CD4-positive, alpha-beta T cell treated with Interleukin-21 for 1 hour (primary cell): ENCODE data around the gene NOL4L.

Source experiments
- DNase-seq: peaks from one replicate; pipeline ENCODE4 v3.0.0-alpha.2; 2020

Gene NOL4L

DNA sequence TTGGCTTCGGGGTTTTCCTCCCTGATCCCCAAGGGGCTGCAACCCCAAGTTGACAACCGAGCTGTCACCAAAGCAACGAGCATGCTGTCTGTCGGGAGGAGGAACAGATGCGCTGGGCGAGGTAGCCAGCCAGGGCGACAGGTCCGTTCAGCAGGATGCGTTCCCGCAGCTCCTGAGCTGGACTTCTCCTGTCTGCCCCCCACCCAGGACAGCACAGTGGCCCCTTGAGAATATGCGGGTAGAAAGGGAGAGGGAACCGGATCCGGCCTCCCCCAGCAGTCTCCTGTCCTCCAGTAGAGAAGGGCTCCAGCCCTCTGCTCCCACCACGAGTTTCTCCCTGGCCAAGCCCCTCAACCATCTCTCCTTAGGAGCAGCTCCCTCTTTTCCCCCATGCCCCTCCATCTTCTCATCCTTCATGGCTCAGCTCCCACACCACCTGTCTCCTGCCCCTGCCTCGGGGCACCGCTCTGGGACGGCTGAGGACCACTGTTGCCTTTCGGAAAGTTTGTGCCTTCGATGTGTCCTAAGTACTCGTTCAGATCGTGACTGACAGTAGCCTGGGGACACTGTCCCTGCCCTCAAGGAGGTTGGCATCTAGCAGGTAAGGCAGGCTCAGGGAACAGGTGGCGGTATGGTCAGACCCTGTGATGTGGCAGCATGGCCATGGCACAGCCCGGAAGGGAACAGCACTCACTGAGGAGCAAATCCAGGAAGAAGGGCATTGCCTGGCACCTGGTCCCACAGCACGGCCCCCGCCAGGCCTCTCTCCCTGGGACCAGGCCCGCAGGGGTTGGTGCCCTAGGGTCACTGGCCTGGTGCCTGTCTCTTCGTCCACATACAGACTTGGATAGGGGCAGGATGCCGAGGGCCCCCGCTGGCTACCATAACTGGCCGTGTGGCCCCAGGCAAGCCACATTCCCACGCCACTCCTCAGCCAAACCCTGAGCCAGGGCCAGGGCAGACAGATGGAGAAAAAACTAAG, 130.7 kb downstream of the NOL4L start:
- no peak for DNase-seq

DNA sequence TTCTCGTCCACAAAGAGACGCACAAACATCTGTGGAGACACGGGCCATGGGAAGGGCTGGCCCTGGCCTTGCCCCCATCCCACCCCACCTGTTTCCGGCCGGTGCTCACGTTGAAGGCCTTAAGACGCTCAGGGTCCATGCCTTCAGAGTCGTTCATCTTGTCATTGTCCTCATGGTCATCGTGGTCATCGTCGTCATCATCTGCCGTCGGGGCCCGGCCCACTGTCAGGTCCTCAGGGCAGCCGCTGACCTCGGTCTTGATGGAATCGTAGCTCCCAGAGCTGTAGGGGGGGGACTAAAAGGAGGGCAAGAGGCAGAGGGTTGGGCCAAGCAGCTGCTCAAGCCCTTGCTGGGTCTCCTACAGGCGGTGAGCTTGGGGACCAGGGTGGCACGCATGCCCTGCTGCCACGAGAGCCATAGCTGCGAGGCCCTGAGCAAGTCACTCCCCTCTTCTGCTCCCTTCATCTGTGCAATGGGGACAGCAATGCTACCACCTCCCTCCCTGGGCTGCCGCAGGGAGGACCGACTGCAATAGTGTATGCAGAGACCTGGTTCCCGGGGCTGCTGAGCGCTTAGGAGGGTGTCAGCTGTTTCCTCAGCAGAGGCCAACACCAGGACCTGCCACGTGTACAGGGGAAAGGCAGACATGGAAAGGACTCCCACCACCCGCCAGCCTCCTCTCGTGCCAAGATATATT, 131.5 kb downstream of the NOL4L start:
- DNase-seq, result no peak

DNA sequence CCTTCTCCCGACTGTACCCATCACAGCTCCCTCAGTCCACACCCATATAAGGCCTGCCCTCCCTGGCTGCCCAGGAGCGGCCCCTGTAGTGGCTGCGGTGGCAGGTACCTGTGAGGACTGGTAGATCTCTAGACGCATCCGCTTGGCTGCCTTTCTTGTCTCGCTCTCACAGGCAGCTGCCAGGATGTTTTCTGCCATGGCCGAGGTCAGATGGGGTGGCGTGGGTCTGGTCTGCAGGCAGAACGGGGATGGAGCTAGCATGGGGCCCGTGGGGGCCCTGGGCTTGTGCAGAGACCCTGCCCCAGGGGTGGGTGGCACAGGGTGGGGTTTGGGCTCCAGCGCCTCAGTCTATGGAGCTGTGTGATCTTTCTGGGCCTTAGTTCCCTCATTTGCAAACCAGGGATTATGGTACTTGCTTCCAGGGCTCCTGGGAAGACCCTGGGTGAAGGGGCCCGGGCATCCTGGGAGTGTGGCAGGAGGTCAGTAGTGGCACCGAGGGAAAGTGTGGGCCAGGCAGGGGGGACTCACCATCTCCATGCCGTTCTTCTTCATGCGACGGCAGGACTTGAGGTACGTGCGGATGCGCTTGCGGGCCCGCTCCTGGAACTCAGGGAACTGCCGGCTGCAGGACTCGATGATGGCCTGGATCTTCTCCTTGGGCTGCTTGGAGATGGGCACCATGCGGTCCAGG, 132.2 kb downstream of the NOL4L start:
- DNase-seq, result no peak

DNA sequence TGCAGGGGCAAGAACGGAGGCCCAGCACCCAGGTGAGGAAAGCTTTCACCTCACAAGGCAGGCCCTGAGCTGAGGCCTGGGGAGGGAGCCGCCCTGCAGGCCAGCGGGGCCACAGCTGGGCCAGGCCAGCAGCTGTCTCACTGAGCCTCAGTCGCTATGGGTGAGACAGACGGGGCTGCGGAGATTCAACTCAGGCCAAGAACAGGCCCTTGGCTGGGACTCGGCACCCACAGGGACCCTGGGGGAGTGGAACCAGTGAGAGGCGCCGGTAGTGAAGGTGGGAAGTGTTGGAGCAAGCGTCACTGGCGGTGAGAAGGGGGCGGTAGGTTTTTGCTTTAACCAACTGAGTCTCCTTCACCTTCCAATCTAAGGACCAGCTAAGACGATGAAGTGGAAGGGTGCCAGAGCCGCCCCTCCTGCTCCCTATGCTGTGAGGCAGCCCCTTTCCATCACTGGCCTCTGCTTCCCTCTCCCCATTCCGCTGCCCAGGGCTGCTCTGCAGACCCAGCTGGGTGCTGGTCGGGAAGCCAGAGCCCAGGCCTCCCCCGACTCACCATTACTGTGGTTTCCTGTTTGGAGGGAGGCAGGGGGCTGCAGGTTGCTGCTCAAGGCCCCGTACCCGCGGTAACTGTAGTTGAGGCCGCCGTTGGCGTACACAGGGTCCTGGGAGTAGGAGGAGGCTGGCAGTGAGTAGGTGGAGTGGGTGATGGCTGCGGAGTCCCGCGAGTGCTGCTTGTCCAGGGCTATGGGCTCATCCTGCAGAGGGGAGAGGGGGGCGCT, 133.3 kb downstream of the NOL4L start:
- DNase-seq, result no peak

DNA sequence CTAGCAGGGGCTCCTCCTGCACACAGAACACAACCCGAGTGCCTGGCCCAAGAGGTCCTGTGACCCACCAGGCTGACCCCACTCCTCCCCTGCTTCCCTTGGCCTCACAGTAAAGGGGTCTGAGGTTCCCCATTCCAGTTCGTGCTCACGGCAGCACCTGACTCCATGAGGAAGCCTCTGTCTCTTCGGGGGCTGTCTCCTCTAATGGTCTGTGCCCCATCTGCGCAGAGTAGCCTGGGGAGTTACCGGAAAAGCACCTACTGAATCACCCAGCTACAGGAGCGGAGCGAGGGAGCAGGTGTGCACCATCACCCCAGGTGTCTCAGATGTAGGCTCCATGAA, 133.8 kb downstream of the NOL4L start:
- no peak for DNase-seq

DNA sequence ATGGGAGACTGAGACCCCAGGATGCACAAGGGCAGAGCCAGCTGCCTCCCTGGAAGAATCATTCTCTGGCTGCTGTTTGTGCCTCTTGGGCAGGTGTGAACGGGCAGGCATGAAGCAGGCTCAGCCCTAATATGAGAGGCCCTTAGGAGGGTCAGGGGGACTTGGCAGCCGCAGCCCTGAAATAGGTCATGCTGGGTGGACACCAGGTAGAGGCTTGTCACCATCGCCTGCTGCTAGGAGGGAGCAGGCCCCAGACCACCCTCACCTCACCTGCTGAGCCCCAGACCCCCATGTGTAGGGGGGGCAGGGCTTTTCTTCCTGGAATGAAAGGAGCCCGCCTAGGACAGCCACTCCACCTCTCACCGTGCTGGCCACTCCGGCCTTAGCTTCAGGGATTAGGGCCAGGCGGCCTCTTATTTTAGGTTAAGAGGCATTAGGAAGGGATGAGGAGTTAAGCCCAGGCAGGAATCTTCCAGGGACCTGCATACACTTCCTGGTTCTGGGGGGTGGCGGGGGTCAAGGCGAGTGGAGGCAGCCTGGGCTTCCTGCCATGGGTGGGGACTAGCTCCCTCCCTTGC, 134.6 kb downstream of the NOL4L start:
- DNase-seq, result no peak

DNA sequence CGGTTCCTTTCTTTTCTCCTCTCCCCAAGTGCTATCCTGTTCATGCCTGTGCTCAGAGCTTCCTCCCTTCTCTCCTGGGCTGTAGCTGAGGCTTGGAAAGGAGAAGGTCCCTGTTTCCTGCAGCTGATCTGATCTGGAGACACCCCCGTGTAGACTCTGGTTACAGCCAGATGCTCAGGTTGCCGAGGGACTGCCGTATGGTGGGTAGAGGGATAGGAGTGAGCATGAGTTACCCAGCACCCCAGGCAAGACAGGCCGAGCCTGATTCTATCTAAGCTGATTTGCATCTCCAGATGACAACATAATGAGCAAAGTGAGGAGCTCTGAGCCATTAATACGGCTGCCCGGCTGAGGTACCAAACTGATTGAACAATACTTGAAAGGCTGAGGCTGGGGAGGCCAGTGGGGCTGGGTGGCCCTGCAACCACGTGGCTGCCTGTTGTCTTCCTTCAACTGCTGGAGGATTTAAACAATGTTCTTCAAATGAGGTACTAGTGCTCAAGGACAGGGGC, 135.2 kb downstream of the NOL4L start:
- no peak for DNase-seq

DNA sequence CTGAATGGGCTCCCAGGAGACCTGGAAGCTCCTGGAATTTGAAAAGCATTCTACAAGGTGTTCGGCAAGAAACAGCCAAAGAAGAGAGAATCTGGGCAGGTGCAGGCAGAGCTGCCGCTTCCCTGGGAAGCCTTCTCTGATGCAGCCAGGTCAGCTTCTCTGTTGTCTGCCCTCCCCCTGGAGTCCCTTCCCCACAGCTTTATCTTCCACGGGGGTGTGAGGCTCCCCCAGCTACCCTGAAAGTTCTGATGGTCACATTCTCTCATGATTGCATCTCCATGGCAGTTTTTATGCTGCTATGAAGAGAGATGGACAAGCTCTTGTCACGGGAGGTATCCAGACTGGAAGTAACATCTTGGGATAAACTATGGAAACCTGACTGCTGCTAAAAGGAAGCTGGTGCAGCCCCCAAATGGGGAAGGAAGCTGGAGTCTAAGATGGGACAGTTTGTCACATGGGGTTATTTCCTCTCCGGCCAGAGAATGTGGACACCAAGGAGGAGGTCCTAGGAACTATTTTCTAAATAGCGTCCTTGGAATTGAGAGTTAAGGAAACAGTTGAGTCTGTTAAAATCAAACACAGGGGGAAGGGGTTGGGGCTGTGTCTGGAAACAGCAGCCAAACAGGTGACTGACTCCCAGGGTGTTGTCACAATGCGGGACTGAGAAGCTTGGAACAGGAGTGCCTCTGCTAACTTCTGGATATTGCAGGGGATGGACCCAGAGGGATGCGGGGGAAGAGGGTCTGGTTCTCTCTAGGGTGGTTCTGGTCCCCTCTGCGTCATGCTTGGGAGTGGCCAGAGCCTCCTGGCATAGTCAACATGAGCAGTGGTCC, 135.9 kb downstream of the NOL4L start:
- no peak for DNase-seq

DNA sequence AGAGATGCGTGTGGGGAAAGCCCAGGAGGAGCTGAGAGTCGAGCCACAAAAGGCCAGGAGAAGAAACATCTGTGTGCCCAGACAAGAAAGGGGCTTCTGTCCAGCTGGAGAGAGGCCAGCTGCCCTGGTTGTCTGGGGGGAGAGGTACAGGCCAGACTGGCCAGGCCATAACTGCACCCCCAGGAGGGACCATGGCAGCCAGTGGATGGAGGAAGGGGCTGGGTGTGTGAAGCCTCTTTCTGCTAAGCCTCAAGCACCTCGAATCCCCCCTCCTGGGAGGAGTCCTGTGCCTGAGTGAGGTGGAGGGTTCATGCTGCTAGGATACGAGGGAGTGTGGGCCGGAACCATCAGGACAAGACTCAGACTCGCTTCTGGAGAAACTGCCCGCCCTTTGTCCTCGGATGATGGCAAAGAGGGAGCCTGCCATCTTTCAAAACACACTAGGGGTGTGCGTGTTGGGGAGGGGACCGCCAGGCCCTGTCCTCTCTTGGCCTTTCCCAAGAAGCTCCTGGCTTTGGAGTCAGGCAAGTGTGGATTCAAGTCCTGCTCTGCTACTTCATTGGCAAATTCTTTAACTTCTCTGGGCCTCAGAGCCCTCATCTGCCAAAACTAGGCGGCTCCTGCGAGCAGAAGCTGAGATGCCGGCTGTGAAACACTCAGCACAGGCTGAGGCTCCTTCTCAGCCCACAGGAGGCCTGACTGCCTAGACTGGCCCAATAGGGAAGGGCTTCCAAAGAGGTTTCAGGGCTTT, 136.7 kb downstream of the NOL4L start:
- no peak for DNase-seq

DNA sequence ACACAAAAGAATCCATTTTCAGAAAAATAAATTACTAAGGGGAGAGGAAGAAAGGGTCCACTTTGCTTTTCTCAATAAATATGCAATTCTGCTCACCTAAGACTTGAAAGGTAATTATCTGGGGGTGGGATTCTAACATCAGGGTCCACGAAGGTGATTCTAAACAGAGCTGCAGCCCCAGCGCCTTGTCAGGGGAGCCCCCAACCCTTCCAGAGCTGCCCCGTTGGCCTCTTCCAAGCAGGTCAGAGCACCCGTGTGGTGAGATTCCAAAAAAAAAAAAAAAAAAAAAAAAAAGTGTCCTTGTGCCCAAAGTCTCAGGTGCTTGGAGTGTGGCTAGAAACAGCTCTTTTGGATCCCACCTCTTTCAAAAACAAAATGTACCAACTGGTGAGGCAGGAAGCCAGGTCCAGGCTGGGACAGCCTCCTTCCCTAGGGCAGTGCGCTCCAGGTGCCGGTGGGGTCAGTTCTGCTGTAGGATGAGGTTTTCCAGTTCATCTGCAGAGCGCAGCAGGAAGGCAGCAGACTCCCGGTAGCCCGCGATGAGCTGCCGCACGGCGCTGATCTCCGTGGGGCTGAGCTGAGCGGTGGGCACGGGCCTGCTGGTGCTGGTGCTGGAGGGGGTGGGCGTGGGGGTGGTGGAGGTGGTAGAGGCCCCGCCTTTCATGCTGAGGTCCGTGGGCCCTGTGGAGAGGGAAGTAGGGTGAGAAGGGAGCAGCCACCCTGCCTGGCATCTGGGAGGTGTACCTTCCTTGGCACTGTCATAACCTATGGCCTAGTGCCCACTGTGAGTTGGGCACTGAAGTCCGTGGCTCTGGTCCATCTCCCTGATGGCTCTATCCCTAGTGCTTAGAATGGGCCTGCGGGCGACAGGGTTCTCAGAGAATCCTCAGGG, 137.8 kb downstream of the NOL4L start:
- no peak for DNase-seq

DNA sequence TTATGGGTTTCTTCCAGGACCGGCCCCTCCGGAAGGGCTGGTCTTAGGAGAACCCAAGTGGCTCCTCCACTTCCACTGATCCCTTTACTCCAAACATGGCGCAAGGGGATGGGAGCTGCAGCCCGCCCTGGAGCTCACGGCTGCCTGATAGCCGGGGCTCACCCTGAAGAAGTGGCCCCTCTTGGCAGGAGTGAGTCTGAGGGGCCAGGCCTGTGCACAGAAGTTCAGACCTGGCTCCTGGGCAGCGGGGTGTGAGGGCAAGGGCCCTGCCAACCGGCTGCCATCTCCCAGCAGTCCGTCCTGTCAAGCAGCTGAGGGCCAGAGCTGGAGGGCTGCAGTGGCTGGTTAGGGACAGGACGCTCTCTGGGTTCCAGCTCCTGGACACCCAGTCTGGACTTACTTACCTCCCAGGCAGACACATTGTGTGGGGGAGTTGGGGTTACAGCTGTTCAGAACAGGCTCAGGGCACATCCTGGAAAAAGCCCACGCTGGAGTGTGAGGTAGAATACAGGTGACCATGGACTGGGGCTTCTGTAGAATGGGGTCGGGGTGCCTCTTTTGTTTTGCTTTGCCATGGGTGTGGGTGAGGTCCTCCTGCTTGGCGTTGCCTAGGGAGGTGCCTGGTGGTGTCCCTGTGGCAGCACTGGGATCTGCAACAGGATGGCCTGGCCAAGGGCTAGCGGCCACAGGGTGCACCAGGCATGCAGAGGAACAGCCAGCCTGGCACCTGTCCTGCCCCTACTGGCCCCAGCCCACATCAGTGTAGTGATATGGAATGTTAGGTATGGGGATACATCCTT, 138.6 kb downstream of the NOL4L start:
- no peak for DNase-seq

DNA sequence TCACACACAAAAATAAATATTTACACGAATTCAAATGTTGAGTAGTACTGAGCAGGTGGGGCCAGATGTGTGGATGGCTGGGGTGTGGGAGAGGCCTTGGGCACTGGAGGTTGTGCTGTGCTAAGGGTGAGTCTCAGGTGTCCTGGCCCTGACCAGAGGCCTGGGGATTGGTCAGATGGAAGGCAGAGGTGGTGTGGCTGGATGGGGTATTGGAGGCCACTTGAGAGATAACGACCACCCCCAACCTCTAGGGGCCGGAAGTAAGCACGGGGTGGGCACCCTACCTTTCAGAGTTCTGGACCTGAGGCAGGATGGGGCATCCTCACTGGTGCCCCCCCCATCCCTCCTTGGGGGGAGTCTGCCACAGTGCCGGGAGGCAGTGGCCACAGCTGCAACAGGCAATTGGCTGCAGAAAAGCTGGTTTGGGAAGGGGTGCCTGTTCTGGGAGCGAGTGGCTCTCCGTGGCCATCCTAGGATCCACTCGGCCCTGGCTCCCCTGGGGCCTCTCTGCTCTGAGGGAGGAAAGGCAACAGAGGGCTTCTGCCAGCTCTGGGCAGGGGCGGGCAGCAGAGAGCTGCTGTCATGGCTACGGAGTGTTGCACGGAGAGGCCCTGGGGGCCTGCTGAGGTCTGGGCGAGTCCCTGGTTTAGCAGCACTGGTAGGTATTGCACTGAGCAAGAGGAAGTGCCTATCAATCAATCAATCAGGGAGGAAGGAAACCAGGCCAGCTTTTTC, 139.4 kb downstream of the NOL4L start:
- no peak for DNase-seq

DNA sequence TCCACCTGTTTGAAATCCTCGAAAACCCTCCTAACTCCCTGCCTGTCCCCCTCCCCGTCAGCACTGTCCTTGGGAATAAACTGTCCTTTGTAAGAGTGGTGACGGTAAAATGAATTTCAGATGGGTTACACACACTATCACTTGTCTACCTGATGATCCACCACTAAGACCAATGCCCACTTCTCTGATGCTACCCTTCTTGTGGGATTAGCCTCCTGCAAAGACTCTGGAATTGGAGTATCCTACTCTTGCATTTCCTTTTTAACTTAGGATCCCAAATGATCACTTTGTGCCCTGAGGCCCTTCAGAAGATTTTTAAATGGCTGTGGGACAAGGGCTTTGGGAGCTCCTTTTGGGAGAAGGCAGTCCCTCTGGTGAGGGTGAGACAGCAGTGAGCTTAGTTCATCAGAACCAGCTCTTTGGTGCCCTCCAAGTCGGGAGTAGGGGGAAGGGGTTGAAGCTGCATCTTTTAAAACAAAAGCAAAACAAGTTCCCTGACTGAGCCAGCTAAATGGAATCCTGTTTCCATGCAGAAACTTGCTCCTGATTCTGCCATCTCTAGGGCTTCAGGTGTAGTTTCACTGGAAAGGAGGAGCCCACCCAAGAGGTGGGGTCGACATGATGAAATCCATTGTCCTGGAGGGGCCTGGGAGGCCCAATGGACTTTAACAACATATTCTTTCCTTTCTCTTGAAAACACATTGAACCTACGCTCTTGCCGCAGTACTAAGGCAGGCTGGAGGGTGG, 140.5 kb downstream of the NOL4L start:
- no peak for DNase-seq

DNA sequence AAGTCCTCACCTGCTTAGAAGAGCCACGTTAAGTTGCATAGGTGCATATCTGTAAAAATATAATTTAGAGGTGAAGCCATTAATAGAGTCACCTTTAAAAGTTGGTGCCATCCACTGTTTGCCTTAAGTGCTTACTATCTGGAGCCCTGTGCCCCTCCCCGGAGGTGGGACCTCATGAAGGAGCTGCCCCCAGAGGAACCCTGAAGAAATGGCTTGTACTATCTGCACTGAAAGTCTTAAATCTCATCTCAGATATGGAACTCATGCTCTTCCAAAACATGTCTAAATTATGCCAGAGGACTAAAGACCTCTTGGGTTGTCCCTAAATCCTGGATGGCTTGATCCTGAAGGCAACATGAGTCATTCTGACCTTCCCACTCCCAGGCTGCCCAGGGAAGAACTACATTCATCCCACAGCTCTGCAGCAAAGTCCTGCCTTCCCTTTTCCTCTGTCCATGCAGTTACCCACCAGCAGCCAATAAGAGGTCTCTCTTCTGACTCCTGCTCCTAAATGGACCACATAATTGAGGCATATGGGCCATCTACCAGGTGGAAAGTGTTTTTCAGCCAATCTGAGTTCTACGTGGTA, 141.7 kb downstream of the NOL4L start:
- no peak for DNase-seq

DNA sequence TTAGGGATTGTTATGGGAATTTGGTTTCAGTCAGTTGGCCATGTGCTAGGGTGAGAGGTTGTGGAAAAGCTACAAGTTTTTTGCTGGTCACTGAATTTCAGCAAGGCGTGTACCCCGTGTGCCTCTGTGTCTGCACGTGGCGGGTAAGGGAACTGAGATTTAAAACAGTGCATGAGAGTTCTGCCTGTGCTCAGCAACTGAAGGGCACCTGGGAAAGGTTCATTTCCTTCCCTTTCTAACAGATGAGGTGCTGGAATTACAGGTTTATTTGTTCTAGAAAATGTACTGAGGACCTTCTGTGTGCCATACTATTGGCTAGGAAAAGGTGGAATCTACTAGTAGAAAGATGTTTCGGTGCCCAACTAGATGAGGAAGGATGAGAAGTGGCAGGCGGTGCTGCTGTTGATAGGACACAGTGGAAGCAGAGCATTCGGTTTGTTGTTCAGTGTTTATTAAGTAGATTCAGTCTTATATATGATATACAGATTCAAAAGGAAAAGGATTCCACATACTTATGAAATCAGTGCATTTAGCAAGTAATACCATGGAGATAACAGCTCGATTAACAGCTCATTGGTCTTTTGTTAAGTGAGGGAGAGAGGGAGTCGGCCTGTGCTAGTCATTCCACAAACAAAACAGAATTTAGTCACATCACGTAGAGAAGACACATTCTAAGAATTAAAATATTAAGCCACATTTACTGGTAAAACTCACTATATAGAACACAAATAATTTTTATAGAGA, 142.3 kb downstream of the NOL4L start:
- no peak for DNase-seq

DNA sequence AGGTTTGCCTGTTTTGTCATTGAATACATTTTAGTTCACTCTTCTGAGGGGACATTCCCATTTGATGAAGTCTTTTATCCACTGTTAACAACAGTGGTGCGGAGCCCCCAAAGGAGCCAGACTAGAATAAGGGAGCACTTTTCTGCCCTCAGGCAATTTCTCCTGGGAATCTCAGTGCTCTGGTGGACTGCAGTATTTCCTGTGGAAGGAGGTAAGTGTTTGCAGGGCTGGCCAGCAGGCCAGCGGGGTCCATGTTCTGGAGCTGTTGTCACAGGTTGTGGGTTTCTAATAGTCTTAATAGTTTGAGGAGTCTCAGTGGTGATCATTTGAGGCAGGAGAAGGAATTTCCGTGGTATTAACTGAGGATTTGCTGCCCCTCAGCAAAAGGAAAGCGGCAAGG, 143.5 kb downstream of the NOL4L start:
- no peak for DNase-seq
